Thyroid gland (tissue), 4 donors: Measurements from ENCODE around the gene COPE. TPM values are rescaled to one million over a fixed set of nuclear protein-coding genes. Genes with fewer than 3 reads are reported as not detected.

Experiments used
- DNase-seq, 2 donors: peaks; one replicate each; pipeline ENCODE4 v3.0.0-alpha.2; 2019
- H3K27ac ChIP-seq, 3 donors: fragments of 200-600 bp; sonication (generic); 1 replicate in 2 of 3; 2 replicates in 1 of 3; pipeline ENCODE4 v1.5.1; 2016 to 2019; ENCODE audit warnings: mild to moderate bottlenecking in 1 of 3, moderate library complexity in 1 of 3
- H3K27me3 ChIP-seq: fragments of 200-600 bp; sonication (generic); one replicate; pipeline ENCODE4 v1.5.1; 2019
- H3K36me3 ChIP-seq, 2 donors: fragments of 200-600 bp; sonication (generic); one replicate each; pipeline ENCODE4 v1.5.1; 2016 to 2019
- H3K4me1 ChIP-seq, 2 donors: fragments of 200-600 bp; sonication (generic); one replicate each; pipeline ENCODE4 v1.5.1; 2017 to 2019
- H3K4me3 ChIP-seq, 3 donors: fragments of 200-600 bp; sonication (generic); replicated peaks in 1 of 3; 1 replicate in 2 of 3; 2 replicates in 1 of 3; pipeline ENCODE4 v1.5.1; 2016; ENCODE audit warnings: mild to moderate bottlenecking in 1 of 3
- H3K9me3 ChIP-seq: fragments of 200-600 bp; sonication (generic); one replicate; pipeline ENCODE4 v1.5.1; 2017
- CTCF ChIP-seq, 6 experiments: fragments of 200-600 bp in 3 of 6; fragments of 450-650 bp in 3 of 6; sonication (generic) in 3 of 6; IDR thresholded peaks; one replicate each; pipeline ENCODE4 v1.5.1; 2016 to 2019; ENCODE audit warnings: antibody characterized with exemption in 6 of 6, mild to moderate bottlenecking in 2 of 6, inconsistent platforms in 1 of 6, moderate library complexity in 1 of 6
- POLR2A ChIP-seq, 2 donors: fragments of 450-650 bp; IDR thresholded peaks; one replicate each; pipeline ENCODE4 v1.6.1; 2017; ENCODE audit warnings: antibody characterized with exemption in 2 of 2, mild to moderate bottlenecking in 2 of 2, moderate library complexity in 1 of 2
- WGBS, 2 donors: methylation state at CpG; one replicate each; pipeline ENCODE4 v1.1.5; 2017; 5-methylcytosine and 5-hydroxymethylcytosine counted together
- intact Hi-C: fragments of 100-400 bp; cut with DNase I; formaldehyde crosslinking; loops from one replicate; pipeline ENCODE4 v1.15.1; 2023
- total RNA-seq, 4 donors: library from RNA; depleted of rRNA; stranded (reverse); fragments of >200 nt; gene quantifications; one replicate each; pipeline ENCODE4 v1.2.3, GENCODE V29; 2016

Gene COPE
- total RNA-seq, 4 donors from 2014 or later = 192 to 405 (median 329) TPM

GRCh38 chr19:18901491-18901890 is 17.7 kb downstream of the COPE start:
- intact Hi-C loops = no loop called here
- TF ChIP-seq POLR2A (IDR thresholded peaks at IDR 0.05) (no peak), CTCF (IDR thresholded peaks at IDR 0.05) (no peak)
- Histone ChIP-seq H3K4me1 (peaks cover 0 to under 1% of the 10 kb centered on the region in 2 donors), H3K27ac (no peak overlapping the region), H3K9me3 (no peaks in the 10 kb centered on the region), H3K36me3 (peaks cover 33 to 46% of the 10 kb centered on the region in 2 donors), H3K4me3 (no peak overlapping the region), H3K27me3 (no peaks in the 10 kb centered on the region)
- WGBS, 2 donors = 93 to 95% methylated on average over 7 of the region's 7 CpGs
- no peak for DNase-seq

- Histone ChIP-seq H3K36me3 (peaks cover 27 to 40% of the 10 kb centered on the region in 2 donors), H3K4me1 (peaks cover 0 to 5% of the 10 kb centered on the region in 2 donors), H3K9me3 (no peaks in the 10 kb centered on the region), H3K27ac (no peak overlapping the region), H3K27me3 (no peaks in the 10 kb centered on the region), H3K4me3 (no peak overlapping the region)
- DNase-seq = no peak
- intact Hi-C loops = no loop called here
- WGBS, 2 donors = 91 to 98% methylated on average over 5 to 17 of the region's 17 CpGs
- TF ChIP-seq CTCF (IDR thresholded peaks at IDR 0.05) (no peak), POLR2A (IDR thresholded peaks at IDR 0.05) (no peak)
Measured at GRCh38 chr19:18900700-18901481, 18.3 kb downstream of the COPE start.

GRCh38 chr19:18899624-18900560 is 19.3 kb downstream of the COPE start:
- no peaks in the 10 kb centered on the region for H3K9me3 ChIP-seq
- intact Hi-C loops = no loop called here
- H3K36me3 ChIP-seq = peaks cover 20 to 33% of the 10 kb centered on the region in 2 donors
- H3K4me1 ChIP-seq = peaks cover 6 to 12% of the 10 kb centered on the region in 2 donors
- no peaks in the 10 kb centered on the region for H3K27me3 ChIP-seq
- DNase-seq = no peak
- TF ChIP-seq CTCF (IDR thresholded peaks at IDR 0.05) (no peak), POLR2A (IDR thresholded peaks at IDR 0.05) (no peak)
- H3K27ac ChIP-seq = no peak overlapping the region
- 91 to 96% methylated on average over 10 to 19 of the region's 20 CpGs for WGBS, 2 donors
- no peak overlapping the region for H3K4me3 ChIP-seq

- H3K27ac ChIP-seq = no peak overlapping the region
- peaks cover 12 to 28% of the 10 kb centered on the region in 2 donors for H3K36me3 ChIP-seq
- no peak for TF ChIP-seq POLR2A (IDR thresholded peaks at IDR 0.05)
- TF ChIP-seq CTCF (IDR thresholded peaks at IDR 0.05) = no peak
- H3K4me1 ChIP-seq = peaks cover 6 to 14% of the 10 kb centered on the region in 2 donors
- WGBS, 2 donors = 91 to 92% methylated on average over 8 to 18 of the region's 18 CpGs
- DNase-seq = no peak
- intact Hi-C loops = no loop called here
- H3K27me3 ChIP-seq = no peaks in the 10 kb centered on the region
- no peaks in the 10 kb centered on the region for H3K9me3 ChIP-seq
- H3K4me3 ChIP-seq = no peak overlapping the region
Measured at GRCh38 chr19:18898607-18899408, 20.4 kb downstream of the COPE start.
